Cardiac muscle cell (in vitro differentiated cells and primary cell): ENCODE measurements around the gene SYNPO. TPM values are rescaled to one million over a fixed set of nuclear protein-coding genes. Genes with fewer than 3 reads are reported as not detected.

Experiments used
- DNase-seq, 2 donors: peaks; one replicate each; pipeline versions ENCODE4 v3.0.0 to v3.0.0-alpha.2; 2010 to 2017; ENCODE audit warnings: low read depth in 1 of 2, low spot score in 1 of 2
- H3K27ac ChIP-seq: fragments of 200-600 bp; sonication (generic); 2 replicates; pipeline ENCODE4 v1.5.1; 2016
- H3K27me3 ChIP-seq: fragments of 200-600 bp; sonication (generic); 2 replicates; pipeline ENCODE4 v1.6.0; 2016; ENCODE audit warnings: control low read depth
- H3K36me3 ChIP-seq: fragments of 200-600 bp; sonication (generic); 2 replicates; pipeline ENCODE4 v1.5.1; 2016; ENCODE audit warnings: control low read depth
- H3K4me1 ChIP-seq: fragments of 200-600 bp; sonication (generic); 2 replicates; pipeline ENCODE4 v1.8.1; 2017; ENCODE audit warnings: low read depth, mild to moderate bottlenecking, mixed run types
- H3K4me3 ChIP-seq: fragments of 200-600 bp; sonication (generic); 2 replicates; pipeline ENCODE4 v1.5.1; 2016; ENCODE audit warnings: mild to moderate bottlenecking
- H3K9me3 ChIP-seq: fragments of 200-600 bp; sonication (generic); 2 replicates; pipeline ENCODE4 v1.5.1; 2017; ENCODE audit warnings: low read depth, mild to moderate bottlenecking, control low read depth
- polyA plus RNA-seq: library from polyadenylated mRNA; unstranded; fragments of >200 nt; fragmentation: Nextera tagmentation; extraction: Ambion mirVana; gene quantifications from 2 replicates; pipeline ENCODE4 v1.2.1, GENCODE V29; 2016
- total RNA-seq: library from RNA; depleted of rRNA; stranded (reverse); fragments of >200 nt; gene quantifications from 2 replicates; pipeline ENCODE4 v1.2.3, GENCODE V29; 2016
- TF ChIP-seq, protein P1 (sequence below): IDR thresholded peaks from 2 replicates; pipeline ENCODE4 v1.5.1; 2012; ENCODE audit warnings: low read depth, mild to moderate bottlenecking, low read length

Gene SYNPO
- total and polyA plus RNA-seq, 2 experiments from 2014 or later = 1.1 to 2.7 TPM

DNA sequence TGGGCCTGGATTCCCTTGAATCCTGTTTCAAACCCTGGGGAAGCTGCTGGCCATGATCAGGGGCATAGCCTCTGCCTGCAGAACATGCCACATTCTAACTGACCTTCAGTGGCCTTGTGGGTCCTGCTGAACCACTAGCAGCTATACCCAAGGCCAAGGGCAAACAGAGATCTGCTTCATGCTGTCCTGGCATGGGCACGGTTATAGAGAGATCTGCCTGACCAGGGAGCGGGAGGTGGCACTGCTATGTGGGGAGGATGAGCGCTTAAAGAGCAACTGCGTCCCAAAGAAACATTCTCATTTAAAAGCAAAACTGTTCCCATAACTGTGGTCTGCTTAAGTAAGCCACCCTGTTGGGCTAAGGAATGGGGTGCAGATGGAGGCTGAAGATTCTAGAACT lies 36.5 kb upstream of the SYNPO start:
- Histone ChIP-seq H3K27me3 (no peaks in the 10 kb centered on the region), H3K4me1 (peaks cover 13% of the 10 kb centered on the region), H3K27ac (peak overlapping the region; percentile 49), H3K4me3 (no peak overlapping the region), H3K9me3 (no peaks in the 10 kb centered on the region), H3K36me3 (no peaks in the 10 kb centered on the region)
- TF ChIP-seq, protein P1, sequence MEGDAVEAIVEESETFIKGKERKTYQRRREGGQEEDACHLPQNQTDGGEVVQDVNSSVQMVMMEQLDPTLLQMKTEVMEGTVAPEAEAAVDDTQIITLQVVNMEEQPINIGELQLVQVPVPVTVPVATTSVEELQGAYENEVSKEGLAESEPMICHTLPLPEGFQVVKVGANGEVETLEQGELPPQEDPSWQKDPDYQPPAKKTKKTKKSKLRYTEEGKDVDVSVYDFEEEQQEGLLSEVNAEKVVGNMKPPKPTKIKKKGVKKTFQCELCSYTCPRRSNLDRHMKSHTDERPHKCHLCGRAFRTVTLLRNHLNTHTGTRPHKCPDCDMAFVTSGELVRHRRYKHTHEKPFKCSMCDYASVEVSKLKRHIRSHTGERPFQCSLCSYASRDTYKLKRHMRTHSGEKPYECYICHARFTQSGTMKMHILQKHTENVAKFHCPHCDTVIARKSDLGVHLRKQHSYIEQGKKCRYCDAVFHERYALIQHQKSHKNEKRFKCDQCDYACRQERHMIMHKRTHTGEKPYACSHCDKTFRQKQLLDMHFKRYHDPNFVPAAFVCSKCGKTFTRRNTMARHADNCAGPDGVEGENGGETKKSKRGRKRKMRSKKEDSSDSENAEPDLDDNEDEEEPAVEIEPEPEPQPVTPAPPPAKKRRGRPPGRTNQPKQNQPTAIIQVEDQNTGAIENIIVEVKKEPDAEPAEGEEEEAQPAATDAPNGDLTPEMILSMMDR = no peak
- DNase-seq = no peak

DNA sequence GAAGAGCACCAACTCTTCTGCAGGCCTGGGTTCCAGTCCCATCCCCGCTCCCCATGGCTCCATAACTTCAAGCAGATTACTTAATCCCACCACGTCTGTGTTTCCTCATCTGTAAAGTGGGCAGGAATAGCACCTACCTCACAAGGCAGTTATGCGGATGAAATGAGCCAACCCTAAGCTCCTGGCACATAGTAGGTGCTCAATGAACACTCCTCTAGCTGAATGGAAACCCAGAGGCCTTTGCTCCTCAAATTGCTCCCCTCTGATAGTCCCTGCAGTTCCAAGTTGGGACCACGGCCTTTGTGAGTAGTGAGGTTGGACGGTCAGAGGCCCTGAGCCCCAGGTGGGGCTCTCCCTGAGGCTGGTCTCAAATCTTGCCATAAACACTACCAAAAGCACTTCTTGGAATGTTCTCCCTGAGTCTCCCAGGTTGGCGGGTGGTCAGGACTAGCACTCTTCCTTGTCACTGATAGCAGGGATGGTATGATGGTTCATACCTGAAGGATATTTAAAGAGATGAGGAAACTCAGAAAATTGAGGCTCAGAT lies 35.5 kb upstream of the SYNPO start:
- H3K36me3 ChIP-seq = no peaks in the 10 kb centered on the region
- H3K27ac ChIP-seq = no peak overlapping the region
- H3K4me3 ChIP-seq = no peak overlapping the region
- peaks cover 18% of the 10 kb centered on the region for H3K4me1 ChIP-seq
- DNase-seq = no peak
- no peaks in the 10 kb centered on the region for H3K27me3 ChIP-seq
- TF ChIP-seq, protein P1 = no peak
- no peaks in the 10 kb centered on the region for H3K9me3 ChIP-seq

DNA sequence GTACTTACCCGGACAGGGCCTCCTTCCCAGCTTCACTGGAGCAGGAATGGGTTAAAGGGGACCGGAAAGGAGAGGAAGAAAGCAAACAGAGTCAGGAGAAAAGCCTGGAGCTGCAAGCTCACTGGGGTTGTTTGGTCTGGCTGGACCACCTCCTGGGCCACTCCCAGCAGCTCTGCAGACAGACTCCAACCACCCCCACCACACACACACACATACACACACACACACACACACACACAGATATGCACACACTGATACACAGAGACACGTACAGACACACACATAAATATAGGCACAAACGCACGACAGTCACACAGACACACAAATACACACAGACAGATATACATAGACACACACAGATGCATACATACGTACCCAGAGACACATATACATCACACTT lies 34.9 kb upstream of the SYNPO start:
- no peak overlapping the region for H3K4me3 ChIP-seq
- no peaks in the 10 kb centered on the region for H3K36me3 ChIP-seq
- H3K4me1 ChIP-seq = peaks cover 22% of the 10 kb centered on the region
- no peak overlapping the region for H3K27ac ChIP-seq
- DNase-seq = peak in 1 of 2 donors; percentile 40
- H3K27me3 ChIP-seq = no peaks in the 10 kb centered on the region
- H3K9me3 ChIP-seq = no peaks in the 10 kb centered on the region
- TF ChIP-seq, protein P1 = no peak

DNA sequence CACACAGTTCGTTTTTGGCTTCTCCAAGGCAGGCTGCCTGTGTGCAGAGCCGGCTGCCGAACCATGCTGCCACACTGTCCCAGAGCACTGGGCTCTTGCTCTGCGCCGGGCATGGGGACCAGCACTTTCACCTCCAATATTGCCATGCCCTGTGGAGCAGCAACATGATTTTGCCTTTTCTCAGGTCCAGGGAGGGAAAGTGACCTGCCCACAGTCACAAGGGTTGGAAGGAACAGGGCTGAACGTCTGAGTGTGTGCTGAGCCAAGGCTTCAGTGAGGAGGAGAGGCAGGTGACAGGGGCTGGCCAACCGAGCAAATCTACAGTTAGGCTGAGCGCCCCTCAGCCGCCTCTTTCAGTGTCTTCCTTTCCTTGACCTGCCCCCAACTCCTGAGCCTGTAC lies 34.0 kb upstream of the SYNPO start:
- no peak for DNase-seq
- Histone ChIP-seq H3K9me3 (no peaks in the 10 kb centered on the region), H3K27me3 (no peaks in the 10 kb centered on the region), H3K4me3 (no peak overlapping the region), H3K27ac (no peak overlapping the region), H3K36me3 (no peaks in the 10 kb centered on the region), H3K4me1 (peaks cover 31% of the 10 kb centered on the region)
- TF ChIP-seq, protein P1 = no peak

DNA sequence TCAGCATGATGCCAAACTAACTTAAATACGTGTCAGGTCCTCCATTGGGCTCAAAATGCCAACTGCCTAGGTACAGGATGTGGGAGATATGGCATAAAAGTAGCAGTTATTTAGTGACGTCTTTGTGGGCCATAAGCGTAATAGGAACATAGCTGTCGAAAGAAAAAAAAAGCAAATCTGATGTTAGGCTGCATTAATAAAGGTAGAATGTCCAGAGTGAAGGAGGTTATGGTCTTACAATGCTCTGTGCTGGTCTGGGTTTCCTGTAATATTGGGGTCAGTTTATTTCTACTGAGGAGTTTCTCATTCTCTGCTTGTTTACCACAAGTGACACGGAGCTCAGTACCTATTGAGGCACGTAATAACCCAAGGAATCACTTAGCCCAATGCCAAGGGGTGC lies 33.4 kb upstream of the SYNPO start:
- H3K27me3 ChIP-seq = no peaks in the 10 kb centered on the region
- DNase-seq = no peak
- H3K9me3 ChIP-seq = no peaks in the 10 kb centered on the region
- peaks cover 32% of the 10 kb centered on the region for H3K4me1 ChIP-seq
- no peak overlapping the region for H3K4me3 ChIP-seq
- H3K36me3 ChIP-seq = no peaks in the 10 kb centered on the region
- no peak overlapping the region for H3K27ac ChIP-seq
- TF ChIP-seq, protein P1 = no peak

DNA sequence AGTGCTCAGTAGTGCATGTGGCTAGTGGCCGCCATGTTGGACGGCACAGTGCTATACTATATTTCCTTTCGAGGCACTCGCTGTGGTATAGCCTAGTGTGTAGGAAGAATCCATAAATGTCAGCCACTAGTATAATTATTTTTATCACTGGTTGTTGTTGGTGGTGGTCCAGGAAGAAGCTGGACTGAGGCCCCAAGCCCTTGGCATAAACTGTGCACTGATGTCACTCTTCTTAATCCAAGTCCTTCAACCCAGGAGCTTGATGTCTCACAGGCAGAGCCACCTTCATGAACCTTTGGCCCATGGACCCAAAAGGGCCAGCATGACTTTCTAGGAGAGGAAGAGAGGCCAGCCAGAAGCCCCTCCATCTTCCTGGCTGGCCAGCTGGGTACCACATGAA lies 32.5 kb upstream of the SYNPO start:
- H3K27ac ChIP-seq = no peak overlapping the region
- no peaks in the 10 kb centered on the region for H3K9me3 ChIP-seq
- peaks cover 34% of the 10 kb centered on the region for H3K4me1 ChIP-seq
- DNase-seq = no peak
- TF ChIP-seq, protein P1 = no peak
- no peak overlapping the region for H3K4me3 ChIP-seq
- no peaks in the 10 kb centered on the region for H3K27me3 ChIP-seq
- no peaks in the 10 kb centered on the region for H3K36me3 ChIP-seq
